ENCODE measurements around the gene LYST.

LYST gene

GRCh38 chr1:235749755-235750300 is 116.9 kb downstream of the LYST start:
- Mint-ChIP-seq H3K27me3 (no peaks in the 10 kb centered on the region), H3K4me1 (no peaks in the 10 kb centered on the region), H3K36me3 (peaks cover 51% of the 10 kb centered on the region), H3K4me3 (no peak overlapping the region), H3K27ac (no peak overlapping the region), H3K9me3 (no peaks in the 10 kb centered on the region)
- no peak for ATAC-seq

GRCh38 chr1:235748747-235749146 is 118.0 kb downstream of the LYST start:
- Mint-ChIP-seq H3K27ac (peak overlapping the region; percentile 8), H3K36me3 (peaks cover 52% of the 10 kb centered on the region), H3K4me3 (no peak overlapping the region), H3K9me3 (no peaks in the 10 kb centered on the region), H3K27me3 (no peaks in the 10 kb centered on the region), H3K4me1 (no peaks in the 10 kb centered on the region)
- ATAC-seq: no peak

- H3K36me3 Mint-ChIP-seq: peaks cover 62% of the 10 kb centered on the region
- no peak overlapping the region for H3K4me3 Mint-ChIP-seq
- H3K4me1 Mint-ChIP-seq: no peaks in the 10 kb centered on the region
- H3K27me3 Mint-ChIP-seq: no peaks in the 10 kb centered on the region
- H3K9me3 Mint-ChIP-seq: no peaks in the 10 kb centered on the region
- ATAC-seq: no peak
- no peak overlapping the region for H3K27ac Mint-ChIP-seq
Measured at GRCh38 chr1:235746245-235746644, 120.5 kb downstream of the LYST start.

- H3K4me3 Mint-ChIP-seq: no peak overlapping the region
- H3K4me1 Mint-ChIP-seq: no peaks in the 10 kb centered on the region
- ATAC-seq: no peak
- no peaks in the 10 kb centered on the region for H3K9me3 Mint-ChIP-seq
- H3K36me3 Mint-ChIP-seq: peaks cover 62% of the 10 kb centered on the region
- no peak overlapping the region for H3K27ac Mint-ChIP-seq
- no peaks in the 10 kb centered on the region for H3K27me3 Mint-ChIP-seq
Measured at GRCh38 chr1:235745503-235746136, 121.1 kb downstream of the LYST start.

GRCh38 chr1:235742914-235743599 is 123.6 kb downstream of the LYST start:
- no peaks in the 10 kb centered on the region for H3K9me3 Mint-ChIP-seq
- ATAC-seq: no peak
- H3K36me3 Mint-ChIP-seq: peaks cover 70% of the 10 kb centered on the region
- no peaks in the 10 kb centered on the region for H3K4me1 Mint-ChIP-seq
- H3K27me3 Mint-ChIP-seq: no peaks in the 10 kb centered on the region
- no peak overlapping the region for H3K27ac Mint-ChIP-seq
- no peak overlapping the region for H3K4me3 Mint-ChIP-seq

GRCh38 chr1:235741294-235741693 is 125.4 kb downstream of the LYST start:
- H3K4me1 Mint-ChIP-seq: no peaks in the 10 kb centered on the region
- H3K4me3 Mint-ChIP-seq: no peak overlapping the region
- peaks cover 80% of the 10 kb centered on the region for H3K36me3 Mint-ChIP-seq
- H3K27ac Mint-ChIP-seq: no peak overlapping the region
- H3K9me3 Mint-ChIP-seq: no peaks in the 10 kb centered on the region
- H3K27me3 Mint-ChIP-seq: no peaks in the 10 kb centered on the region
- ATAC-seq: no peak

GRCh38 chr1:235739631-235740030 is 127.1 kb downstream of the LYST start:
- Mint-ChIP-seq H3K4me1 (no peaks in the 10 kb centered on the region), H3K4me3 (no peak overlapping the region), H3K36me3 (peaks cover 67% of the 10 kb centered on the region), H3K27me3 (no peaks in the 10 kb centered on the region), H3K9me3 (no peaks in the 10 kb centered on the region), H3K27ac (no peak overlapping the region)
- ATAC-seq: no peak

- H3K9me3 Mint-ChIP-seq: no peaks in the 10 kb centered on the region
- H3K27me3 Mint-ChIP-seq: no peaks in the 10 kb centered on the region
- peaks cover 62% of the 10 kb centered on the region for H3K36me3 Mint-ChIP-seq
- no peak overlapping the region for H3K27ac Mint-ChIP-seq
- ATAC-seq: no peak
- no peak overlapping the region for H3K4me3 Mint-ChIP-seq
- H3K4me1 Mint-ChIP-seq: no peaks in the 10 kb centered on the region
Measured at GRCh38 chr1:235739124-235739523, 127.6 kb downstream of the LYST start.

GRCh38 chr1:235737751-235738150 is 129.0 kb downstream of the LYST start:
- no peak overlapping the region for H3K27ac Mint-ChIP-seq
- no peaks in the 10 kb centered on the region for H3K27me3 Mint-ChIP-seq
- H3K4me1 Mint-ChIP-seq: no peaks in the 10 kb centered on the region
- no peak overlapping the region for H3K4me3 Mint-ChIP-seq
- no peak for ATAC-seq
- H3K9me3 Mint-ChIP-seq: no peaks in the 10 kb centered on the region
- H3K36me3 Mint-ChIP-seq: peaks cover 62% of the 10 kb centered on the region

- H3K27ac Mint-ChIP-seq: no peak overlapping the region
- H3K9me3 Mint-ChIP-seq: no peaks in the 10 kb centered on the region
- H3K4me3 Mint-ChIP-seq: no peak overlapping the region
- no peaks in the 10 kb centered on the region for H3K27me3 Mint-ChIP-seq
- no peaks in the 10 kb centered on the region for H3K4me1 Mint-ChIP-seq
- H3K36me3 Mint-ChIP-seq: peaks cover 52% of the 10 kb centered on the region
- ATAC-seq: no peak
Measured at GRCh38 chr1:235736263-235736662, 130.4 kb downstream of the LYST start.

- H3K27ac Mint-ChIP-seq: no peak overlapping the region
- H3K36me3 Mint-ChIP-seq: peaks cover 47% of the 10 kb centered on the region
- H3K4me1 Mint-ChIP-seq: no peaks in the 10 kb centered on the region
- no peak overlapping the region for H3K4me3 Mint-ChIP-seq
- H3K27me3 Mint-ChIP-seq: no peaks in the 10 kb centered on the region
- ATAC-seq: no peak
- H3K9me3 Mint-ChIP-seq: no peaks in the 10 kb centered on the region
Measured at GRCh38 chr1:235735621-235736020, 131.1 kb downstream of the LYST start.

GRCh38 chr1:235734335-235734734 is 132.4 kb downstream of the LYST start:
- no peak for ATAC-seq
- H3K9me3 Mint-ChIP-seq: no peaks in the 10 kb centered on the region

GRCh38 chr1:235730007-235730406 is 136.7 kb downstream of the LYST start:
- H3K27ac Mint-ChIP-seq: no peak overlapping the region
- H3K9me3 Mint-ChIP-seq: no peaks in the 10 kb centered on the region
- peaks cover 6% of the 10 kb centered on the region for H3K36me3 Mint-ChIP-seq
- H3K27me3 Mint-ChIP-seq: no peaks in the 10 kb centered on the region
- no peaks in the 10 kb centered on the region for H3K4me1 Mint-ChIP-seq
- H3K4me3 Mint-ChIP-seq: no peak overlapping the region
- no peak for ATAC-seq

More at GRCh38 chr1:235734335-235734734, 132.4 kb downstream of the LYST start:
- Mint-ChIP-seq H3K4me3 (no peak overlapping the region), H3K36me3 (peaks cover 35% of the 10 kb centered on the region), H3K27me3 (no peaks in the 10 kb centered on the region), H3K4me1 (no peaks in the 10 kb centered on the region), H3K27ac (no peak overlapping the region)

GRCh38 chr1:235726557-235726956 is 140.1 kb downstream of the LYST start:
- H3K4me3 Mint-ChIP-seq: no peak overlapping the region

GRCh38 chr1:235725434-235725833 is 141.3 kb downstream of the LYST start:
- Mint-ChIP-seq H3K9me3 (no peaks in the 10 kb centered on the region), H3K4me3 (no peak overlapping the region), H3K27me3 (no peaks in the 10 kb centered on the region), H3K36me3 (peaks cover 20% of the 10 kb centered on the region), H3K27ac (no peak overlapping the region), H3K4me1 (no peaks in the 10 kb centered on the region)
- ATAC-seq: no peak

More at GRCh38 chr1:235726557-235726956, 140.1 kb downstream of the LYST start:
- Mint-ChIP-seq H3K9me3 (no peaks in the 10 kb centered on the region), H3K4me1 (no peaks in the 10 kb centered on the region), H3K27me3 (no peaks in the 10 kb centered on the region), H3K27ac (no peak overlapping the region), H3K36me3 (peaks cover 15% of the 10 kb centered on the region)
- ATAC-seq: no peak

- H3K27ac Mint-ChIP-seq: no peak overlapping the region
- H3K9me3 Mint-ChIP-seq: no peaks in the 10 kb centered on the region
- peaks cover 22% of the 10 kb centered on the region for H3K36me3 Mint-ChIP-seq
- ATAC-seq: no peak
- no peaks in the 10 kb centered on the region for H3K27me3 Mint-ChIP-seq
- H3K4me3 Mint-ChIP-seq: no peak overlapping the region
- H3K4me1 Mint-ChIP-seq: no peaks in the 10 kb centered on the region
Measured at GRCh38 chr1:235724730-235725129, 142.0 kb downstream of the LYST start.
